Neural progenitor cell (in vitro differentiated cells): Measurements from ENCODE around the gene ATXN1.

Source experiments
- EZH2 ChIP-seq: fragments of 200-600 bp; sonication (generic); IDR thresholded peaks from 2 replicates; pipeline ENCODE4 v1.6.1; 2017; ENCODE audit warnings: antibody characterized with exemption, mild to moderate bottlenecking, moderate library complexity
- TF ChIP-seq, protein P1 (sequence below): fragments of 200-600 bp; sonication (generic); IDR thresholded peaks from 2 replicates; pipeline ENCODE4 v1.5.1; 2017; ENCODE audit warnings: antibody characterized with exemption, mild to moderate bottlenecking

DNA sequence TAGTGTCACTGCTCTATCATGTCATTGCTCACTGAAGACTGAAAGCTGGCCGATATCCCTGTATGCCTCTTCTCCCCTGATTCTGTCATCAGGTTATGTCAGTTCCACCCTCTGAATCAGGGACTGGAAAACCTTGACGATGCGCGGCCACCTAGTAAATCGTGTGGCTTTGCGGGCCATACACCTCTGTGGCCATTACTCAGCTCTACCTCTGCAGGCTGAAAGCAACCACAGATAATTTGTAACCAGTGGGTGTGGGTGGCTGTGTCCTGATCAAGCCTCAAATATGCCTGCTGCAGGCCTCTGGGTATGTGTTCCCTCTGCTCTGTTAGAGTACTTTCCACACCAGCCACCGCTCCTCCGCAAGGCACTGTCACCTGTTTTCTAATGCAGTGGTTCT is 417.7 kb downstream of the ATXN1 start:
- TF ChIP-seq, protein P1, sequence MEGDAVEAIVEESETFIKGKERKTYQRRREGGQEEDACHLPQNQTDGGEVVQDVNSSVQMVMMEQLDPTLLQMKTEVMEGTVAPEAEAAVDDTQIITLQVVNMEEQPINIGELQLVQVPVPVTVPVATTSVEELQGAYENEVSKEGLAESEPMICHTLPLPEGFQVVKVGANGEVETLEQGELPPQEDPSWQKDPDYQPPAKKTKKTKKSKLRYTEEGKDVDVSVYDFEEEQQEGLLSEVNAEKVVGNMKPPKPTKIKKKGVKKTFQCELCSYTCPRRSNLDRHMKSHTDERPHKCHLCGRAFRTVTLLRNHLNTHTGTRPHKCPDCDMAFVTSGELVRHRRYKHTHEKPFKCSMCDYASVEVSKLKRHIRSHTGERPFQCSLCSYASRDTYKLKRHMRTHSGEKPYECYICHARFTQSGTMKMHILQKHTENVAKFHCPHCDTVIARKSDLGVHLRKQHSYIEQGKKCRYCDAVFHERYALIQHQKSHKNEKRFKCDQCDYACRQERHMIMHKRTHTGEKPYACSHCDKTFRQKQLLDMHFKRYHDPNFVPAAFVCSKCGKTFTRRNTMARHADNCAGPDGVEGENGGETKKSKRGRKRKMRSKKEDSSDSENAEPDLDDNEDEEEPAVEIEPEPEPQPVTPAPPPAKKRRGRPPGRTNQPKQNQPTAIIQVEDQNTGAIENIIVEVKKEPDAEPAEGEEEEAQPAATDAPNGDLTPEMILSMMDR: no peak
- TF ChIP-seq EZH2: no peak
